GM18498 (cell line): ENCODE results near the gene GRIK4.
A peak's percentile ranks its signal among the peaks of the same experiment; 100 is the strongest.

Experiments
- ATAC-seq: cut with Tn5 transposase; IDR thresholded peaks from one replicate; pipeline ENCODE4 v1.9.1; 2021; ENCODE audit warnings: mild to moderate bottlenecking, moderate library complexity; ENCODE audit not compliant: unreplicated experiment

Gene GRIK4

GRCh38 chr11:120919566-120919965 lies 408.0 kb downstream of the GRIK4 start:
- ATAC-seq = no peak

GRCh38 chr11:120923866-120924508 lies 412.4 kb downstream of the GRIK4 start:
- no peak for ATAC-seq

GRCh38 chr11:120925944-120926343 lies 414.4 kb downstream of the GRIK4 start:
- ATAC-seq = peak; percentile 98

DNA sequence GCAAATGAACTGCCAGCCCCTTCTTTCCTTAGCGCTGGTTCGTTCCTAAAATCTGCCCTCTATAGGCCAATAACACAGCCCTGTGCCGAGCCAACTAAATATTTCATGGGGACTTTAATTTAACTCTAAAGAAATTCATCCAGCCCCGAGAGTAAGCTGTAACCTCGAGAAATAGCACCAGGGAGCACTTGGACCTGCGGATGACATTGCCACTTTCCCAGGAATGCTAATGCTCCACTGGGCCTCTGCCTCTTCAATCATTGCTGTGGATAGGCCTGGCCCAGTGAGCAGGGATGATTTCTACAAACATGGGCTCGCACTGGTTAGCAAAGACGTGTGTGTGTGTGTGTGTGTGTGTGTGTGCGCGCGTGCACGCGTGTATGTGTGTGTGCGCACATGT lies 417.1 kb downstream of the GRIK4 start:
- ATAC-seq = no peak

DNA sequence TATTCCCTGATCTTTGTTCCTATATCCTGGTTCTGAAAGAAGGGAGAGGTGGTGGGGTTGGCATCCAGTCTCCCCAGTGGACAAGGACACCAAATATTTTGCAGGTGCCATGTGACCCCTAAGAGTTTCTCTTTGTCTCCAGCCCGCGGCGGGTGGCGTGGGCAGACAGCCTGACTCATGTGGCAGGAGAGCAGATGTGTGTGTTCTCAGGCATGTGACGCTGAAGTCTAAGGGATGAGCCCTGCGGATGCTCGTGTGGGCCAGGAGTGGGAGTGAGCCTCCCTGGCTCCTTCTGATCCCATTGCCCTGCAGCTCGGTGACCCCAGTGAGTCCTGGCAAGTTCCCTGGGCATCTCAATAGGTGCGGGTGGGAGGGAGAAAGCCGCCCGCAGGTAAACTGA lies 417.5 kb downstream of the GRIK4 start:
- ATAC-seq = no peak

GRCh38 chr11:120929664-120930154 lies 418.2 kb downstream of the GRIK4 start:
- peak; percentile 33 for ATAC-seq

DNA sequence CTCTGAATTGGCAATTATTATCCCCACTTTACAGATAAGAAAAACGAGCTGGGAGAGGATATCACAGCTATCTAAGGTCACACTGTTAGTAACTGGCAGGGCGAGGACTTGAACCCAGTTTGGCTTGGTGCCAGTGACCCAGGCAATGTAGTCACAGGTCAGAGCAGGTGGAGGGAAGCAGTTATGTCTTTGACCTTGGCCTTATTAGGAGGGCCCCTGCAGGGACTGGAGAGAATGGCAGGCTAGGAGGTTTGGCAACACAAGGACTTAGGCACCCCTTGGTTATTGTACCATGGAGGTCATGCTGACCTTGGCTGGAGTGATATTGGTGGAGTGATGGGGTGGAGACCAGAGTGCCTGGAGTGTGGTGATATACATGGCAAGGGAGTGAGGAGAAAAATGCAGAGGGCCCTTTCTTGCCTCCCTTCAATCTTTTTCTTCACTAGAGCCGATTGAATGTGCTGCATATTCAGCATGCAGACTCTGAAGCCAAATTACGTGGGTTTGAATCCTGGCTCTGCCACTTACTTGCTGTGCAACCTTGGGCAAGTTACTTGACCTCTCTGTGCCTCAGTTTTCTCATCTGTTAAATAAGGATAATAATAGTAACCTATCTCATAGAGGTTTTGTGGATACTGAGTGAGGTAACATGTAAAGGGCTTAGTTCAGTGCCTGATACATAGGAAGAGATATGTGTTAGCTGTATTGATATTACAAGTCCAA lies 419.7 kb downstream of the GRIK4 start:
- no peak for ATAC-seq

GRCh38 chr11:120932305-120932915 lies 420.9 kb downstream of the GRIK4 start:
- ATAC-seq = no peak

GRCh38 chr11:120936356-120936755 lies 424.8 kb downstream of the GRIK4 start:
- ATAC-seq = no peak

DNA sequence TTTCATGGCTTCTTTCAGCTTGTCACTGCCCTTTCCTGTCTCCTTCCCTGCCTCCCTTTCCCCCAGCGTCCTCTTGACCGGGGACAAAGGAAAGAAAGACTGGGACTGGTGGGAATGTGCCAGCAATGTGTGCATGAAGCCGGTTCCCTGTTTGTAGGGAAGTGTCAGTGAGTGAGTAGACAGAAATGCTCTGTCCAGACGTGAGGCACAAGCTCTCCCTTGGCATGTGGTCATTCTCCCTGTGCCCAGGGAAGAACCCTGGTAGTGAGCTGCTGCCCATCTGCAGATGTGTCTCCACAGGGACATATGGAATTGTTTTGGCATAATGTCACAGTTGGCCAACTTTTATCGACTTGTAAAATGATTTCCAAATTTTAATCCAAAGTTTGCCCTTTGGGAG lies 426.0 kb downstream of the GRIK4 start:
- no peak for ATAC-seq

GRCh38 chr11:120938260-120938659 lies 426.7 kb downstream of the GRIK4 start:
- no peak for ATAC-seq

DNA sequence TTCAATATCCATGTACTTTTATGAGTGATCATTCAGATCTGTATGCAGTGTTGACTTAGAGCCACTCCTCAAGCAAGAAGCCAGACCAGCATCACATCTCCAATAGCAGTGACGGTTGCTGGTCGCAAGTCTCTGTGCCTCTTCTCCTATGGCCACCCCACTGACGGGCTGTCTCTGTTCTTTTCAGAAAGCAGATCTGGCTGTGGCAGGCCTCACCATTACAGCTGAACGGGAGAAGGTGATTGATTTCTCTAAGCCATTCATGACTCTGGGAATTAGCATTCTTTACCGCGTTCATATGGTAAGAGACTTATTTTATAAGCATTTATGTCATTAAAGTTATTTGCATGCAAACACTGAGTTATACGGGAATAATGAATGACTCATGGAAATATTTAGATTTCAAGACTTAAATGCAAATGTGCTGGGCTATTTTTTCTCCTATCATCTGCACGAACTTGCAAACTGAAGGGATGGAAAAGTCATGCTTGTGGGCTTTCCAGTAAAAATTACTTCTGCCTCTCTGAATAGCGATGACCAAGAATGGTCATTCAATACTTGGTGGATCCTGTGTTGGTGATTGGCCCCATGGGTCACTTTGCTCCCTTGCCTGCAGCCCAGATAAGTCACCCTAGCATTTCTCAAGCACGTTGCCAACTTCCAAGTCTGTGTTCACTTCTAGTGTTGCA lies 428.8 kb downstream of the GRIK4 start:
- no peak for ATAC-seq

DNA sequence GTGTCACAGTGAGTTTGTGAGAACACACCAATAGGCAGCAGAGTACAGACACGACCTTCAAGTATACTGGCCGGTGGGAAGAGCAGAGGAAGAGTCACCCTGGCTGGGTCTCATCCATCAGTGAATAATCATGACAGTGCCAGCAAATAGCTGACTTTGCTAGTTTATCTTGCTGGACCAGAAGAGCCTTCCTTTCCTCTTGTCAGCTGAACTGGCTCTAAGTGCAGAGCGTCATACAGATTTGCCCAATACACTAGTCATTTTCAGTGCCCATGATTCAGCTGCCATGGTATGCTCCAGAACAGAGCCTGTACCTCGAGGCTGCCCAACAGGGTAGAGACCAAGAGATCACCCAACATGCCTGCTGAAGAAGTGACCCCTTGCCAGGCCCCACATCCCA lies 429.5 kb downstream of the GRIK4 start:
- ATAC-seq = no peak

DNA sequence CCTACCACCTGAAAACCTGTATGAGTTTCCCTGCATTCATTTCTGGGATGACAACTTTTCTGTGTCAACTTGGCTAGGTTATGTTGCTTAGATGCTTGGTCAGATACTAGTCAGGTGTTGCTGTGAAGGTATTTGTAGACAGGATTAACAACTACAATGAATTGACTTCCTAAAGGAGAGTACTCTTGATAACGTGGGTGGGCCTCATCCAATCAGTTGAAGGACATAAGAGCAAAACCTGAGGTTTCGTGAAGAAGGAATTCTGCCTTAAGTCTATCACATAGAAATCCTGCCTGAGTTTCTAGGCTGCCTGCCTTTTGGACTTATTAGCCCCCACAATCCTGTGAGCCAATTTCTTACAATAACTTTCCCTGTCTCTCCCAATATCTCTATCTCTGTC lies 431.2 kb downstream of the GRIK4 start:
- no peak for ATAC-seq

DNA sequence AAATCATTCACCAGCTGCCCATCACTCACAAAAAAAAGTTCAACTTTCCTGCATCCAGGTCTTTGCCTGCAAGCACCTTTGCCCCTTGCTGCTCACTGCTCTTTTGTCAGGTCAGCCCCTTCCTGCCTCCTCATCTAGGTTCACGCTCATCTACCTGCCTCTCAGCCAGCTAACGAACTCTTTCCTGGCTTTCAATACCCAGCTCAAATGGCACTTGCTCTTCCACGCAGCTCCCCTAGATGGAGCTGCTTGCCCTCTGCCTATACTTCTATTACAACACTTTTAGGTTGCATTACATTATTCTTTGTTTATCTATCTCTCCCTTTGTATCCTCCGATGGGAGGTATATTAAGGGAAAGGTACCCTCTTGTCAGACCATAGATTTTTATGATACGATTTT lies 433.5 kb downstream of the GRIK4 start:
- ATAC-seq = no peak

GRCh38 chr11:120950880-120951279 lies 439.3 kb downstream of the GRIK4 start:
- no peak for ATAC-seq

DNA sequence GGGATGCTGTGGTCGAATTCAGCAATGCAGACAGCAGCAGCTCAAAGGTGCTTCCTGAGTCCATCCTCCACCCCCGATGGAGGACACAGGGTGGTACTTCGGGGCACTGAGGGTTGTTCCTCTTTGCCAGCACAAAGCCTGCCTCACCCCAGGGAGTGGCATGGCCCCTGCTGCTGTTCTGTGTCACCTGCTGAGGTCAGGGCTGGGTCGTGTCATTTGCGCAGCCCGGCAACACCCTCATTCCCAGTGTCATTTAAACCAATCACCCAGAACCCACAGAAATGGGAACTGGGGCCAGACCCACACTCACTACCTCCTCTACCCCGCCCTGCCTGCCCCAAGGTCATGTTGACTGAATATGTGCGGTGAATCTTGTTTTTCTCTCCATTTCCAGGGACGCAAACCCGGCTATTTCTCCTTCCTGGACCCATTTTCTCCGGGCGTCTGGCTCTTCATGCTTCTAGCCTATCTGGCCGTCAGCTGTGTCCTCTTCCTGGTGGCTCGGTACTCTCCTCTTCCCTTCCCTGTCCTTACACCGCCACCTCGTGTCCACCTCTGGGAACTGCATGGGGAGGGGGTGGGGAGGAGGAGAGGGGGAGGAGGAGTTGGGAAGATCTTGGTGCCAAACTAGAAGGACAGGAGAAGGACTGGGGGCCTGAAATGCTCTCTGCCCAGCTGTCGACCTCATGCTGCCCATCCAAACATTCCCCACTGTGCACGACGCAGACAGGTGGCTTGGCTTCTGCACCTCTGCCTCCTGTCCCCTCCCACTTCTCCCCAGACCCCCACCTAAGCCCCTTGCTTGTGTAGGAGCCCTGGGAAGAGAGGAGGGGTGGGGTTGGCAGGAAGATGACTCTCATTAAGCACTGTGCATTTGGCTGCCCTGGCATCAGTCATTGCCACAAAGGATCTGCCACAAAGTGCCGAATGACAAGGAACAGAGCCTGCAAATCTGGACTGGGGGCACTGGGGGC lies 441.2 kb downstream of the GRIK4 start:
- peak; percentile 63 for ATAC-seq

- no peak for ATAC-seq
Measured at GRCh38 chr11:120954381-120954780, 442.8 kb downstream of the GRIK4 start.

DNA sequence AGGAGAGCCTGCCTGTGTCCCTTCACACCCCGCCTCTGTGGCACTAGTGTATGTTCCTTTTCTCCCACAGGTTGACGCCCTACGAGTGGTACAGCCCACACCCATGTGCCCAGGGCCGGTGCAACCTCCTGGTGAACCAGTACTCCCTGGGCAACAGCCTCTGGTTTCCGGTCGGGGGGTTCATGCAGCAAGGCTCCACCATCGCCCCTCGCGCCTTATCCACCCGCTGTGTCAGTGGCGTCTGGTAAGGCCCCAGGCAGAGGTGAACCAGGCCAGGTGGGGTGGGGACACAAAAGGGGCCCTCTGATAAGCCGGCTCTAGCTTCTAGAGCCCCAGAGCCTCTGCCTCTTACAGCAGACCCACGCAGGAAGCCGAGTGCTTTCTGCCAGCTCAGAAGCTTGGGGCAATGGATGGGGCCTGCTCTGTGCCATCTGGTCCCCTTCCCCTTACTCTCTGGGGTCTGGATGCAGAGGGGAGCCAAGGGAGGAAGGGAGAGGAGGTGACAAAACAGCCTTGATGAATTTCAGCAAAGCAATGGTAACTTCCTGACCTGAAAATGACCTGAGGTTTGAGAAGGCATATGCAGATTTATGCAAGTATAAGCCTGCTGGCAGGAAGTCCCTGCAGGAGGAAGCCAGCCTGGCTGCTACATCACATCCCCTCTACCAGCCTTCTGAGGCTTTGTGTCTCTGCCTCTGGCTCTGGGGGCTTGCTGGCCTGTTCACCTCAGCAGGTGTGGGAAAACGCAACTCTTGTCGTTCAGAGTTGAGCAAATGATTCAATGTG lies 445.4 kb downstream of the GRIK4 start:
- ATAC-seq = no peak

GRCh38 chr11:120958185-120958584 lies 446.6 kb downstream of the GRIK4 start:
- ATAC-seq = no peak
